ENCODE data around the gene KCNK18. TPM values are rescaled to one million over a fixed set of nuclear protein-coding genes. Genes with fewer than 3 reads are reported as not detected.
A peak's percentile ranks its signal among the peaks of the same experiment; 100 is the strongest.
"Not testable (repeated sequence)": the region's sequence is repeated elsewhere in the genome, so short reads cannot be mapped to it uniquely, and the experiment has no call there.

KCNK18 gene
- total RNA-seq, 1 experiment from 2014 or later: not detected

DNA sequence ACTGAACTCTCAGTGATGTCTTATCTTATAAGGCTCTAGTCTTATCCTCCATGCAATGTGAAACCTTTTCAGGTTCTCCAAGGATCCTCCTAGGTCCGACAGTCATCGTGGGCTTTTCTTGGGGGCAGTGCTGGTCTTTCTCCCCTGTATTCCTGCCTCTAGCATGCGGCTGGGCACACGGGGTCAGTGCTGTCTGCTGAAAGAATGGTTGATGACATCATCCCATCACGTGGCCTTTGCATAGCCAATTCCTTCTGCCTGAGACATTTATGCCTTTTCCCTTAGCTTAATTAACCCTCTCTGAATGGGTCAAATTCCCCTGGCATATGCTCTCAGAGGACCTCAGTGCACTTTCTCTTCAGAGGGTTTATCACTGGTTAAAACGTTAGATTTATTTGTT, 27.0 kb upstream of the KCNK18 start:
- DNase-seq (ENCODE audit: low read depth): no peak

GRCh38 chr10:117174439-117175214, 22.7 kb upstream of the KCNK18 start:
- peak; percentile 63 for DNase-seq (ENCODE audit: low read depth)

- DNase-seq (ENCODE audit: low read depth): no peak
Observed at GRCh38 chr10:117175215-117175900, 21.9 kb upstream of the KCNK18 start.

DNA sequence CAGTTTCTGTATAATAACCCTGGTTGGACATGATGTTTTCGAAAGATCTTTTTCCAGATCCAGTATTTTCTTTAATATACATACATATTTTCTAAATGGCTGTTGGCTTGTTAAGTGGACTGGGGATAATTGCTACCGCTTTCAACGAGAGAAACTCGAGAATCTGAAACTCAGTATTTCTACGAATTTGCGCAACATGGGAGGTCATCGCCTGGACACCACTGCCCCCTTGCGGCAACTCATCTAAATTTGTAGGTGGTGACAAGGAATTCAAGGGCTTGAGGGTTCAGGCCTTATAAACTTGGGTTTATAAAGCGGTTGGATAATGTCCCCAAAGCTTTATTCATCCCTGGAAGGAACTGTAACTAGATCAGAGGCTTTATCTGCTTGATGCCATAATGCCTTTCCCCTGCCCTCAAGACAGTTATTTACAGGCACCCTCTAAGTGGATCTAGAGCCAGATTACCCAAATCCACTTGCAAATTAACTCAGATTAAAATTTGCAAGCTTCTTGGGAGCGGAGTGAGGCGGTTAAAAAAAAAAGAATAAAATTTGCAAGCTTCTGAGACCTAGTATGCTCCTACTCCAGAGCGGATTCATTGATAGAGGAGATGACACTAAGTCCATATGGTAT, 21.3 kb upstream of the KCNK18 start:
- peak; percentile 60 for DNase-seq (ENCODE audit: low read depth)

DNA sequence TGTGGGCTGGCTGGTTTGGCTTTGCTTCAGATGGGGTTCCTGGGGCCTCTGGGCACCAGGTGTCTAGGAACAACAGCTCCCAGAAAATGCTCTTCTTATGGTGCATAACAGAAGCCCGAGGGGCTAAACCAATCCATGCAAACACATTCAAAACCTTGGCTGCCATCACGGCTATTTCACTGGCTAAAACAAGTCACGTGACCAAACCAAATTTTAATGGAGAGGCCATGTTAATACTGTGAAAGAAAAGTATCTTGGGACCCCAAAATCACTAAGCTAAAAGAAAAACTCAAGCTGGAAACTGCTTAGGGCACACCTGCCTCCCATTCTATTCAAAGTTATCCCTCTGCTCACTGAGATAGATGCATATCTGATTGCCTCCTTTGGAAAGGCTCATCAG, 19.1 kb upstream of the KCNK18 start:
- no peak for DNase-seq (ENCODE audit: low read depth)

DNA sequence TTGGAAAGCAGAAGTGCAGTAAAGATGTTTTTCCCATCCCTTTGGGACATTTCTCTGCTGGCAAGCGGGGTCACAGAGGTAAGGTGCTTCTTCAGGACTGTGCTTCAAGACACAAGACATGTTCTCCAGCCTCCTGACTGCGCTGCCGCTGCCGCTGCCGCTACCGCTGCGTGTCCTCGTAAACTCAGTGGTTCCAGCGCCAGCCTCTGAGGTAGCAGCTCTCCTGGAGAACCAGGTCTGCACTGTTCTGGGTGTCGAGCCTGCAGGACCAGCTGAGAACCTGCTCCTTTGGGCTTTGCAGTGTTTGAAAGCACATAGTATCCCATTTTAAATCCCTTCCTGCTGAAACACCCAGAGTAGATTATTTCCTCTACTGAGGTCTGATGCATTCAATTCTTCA, 13.0 kb upstream of the KCNK18 start:
- no peak for DNase-seq (ENCODE audit: low read depth)

GRCh38 chr10:117184821-117185220, 12.5 kb upstream of the KCNK18 start:
- no peak for DNase-seq (ENCODE audit: low read depth)

GRCh38 chr10:117185817-117186216, 11.5 kb upstream of the KCNK18 start:
- not testable (repeated sequence) for DNase-seq (ENCODE audit: low read depth)

- DNase-seq (ENCODE audit: low read depth): peak; percentile 75
Observed at GRCh38 chr10:117186832-117187615, 10.3 kb upstream of the KCNK18 start.

- DNase-seq (ENCODE audit: low read depth): peak; percentile 36
Observed at GRCh38 chr10:117188371-117188770, 8.9 kb upstream of the KCNK18 start.

GRCh38 chr10:117189557-117189956, 7.7 kb upstream of the KCNK18 start:
- no peak for DNase-seq (ENCODE audit: low read depth)

GRCh38 chr10:117198088-117198487, 799 bp downstream of the KCNK18 start:
- DNase-seq (ENCODE audit: low read depth): no peak

- no peak for DNase-seq (ENCODE audit: low read depth)
Observed at GRCh38 chr10:117201826-117202225, 4.5 kb downstream of the KCNK18 start.

DNA sequence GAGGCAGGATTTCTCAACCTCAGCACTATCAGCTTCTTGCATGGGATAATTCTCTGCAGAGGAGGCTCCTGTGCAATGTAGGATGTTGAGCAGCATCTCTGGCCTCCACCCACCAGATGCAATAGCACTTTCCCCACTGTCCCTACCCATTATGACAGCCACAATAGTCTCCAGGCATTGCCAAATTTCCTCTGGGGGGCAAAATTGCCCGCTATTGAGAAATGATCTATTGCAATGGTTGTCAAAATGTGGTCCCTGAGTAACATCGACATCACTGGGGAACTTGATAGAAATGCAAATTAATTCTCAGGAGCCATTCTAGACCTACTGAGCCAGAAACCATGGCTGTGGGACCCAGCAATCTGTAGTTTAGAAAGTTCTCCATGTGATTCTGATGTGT, 7.0 kb downstream of the KCNK18 start:
- DNase-seq (ENCODE audit: low read depth): no peak

DNA sequence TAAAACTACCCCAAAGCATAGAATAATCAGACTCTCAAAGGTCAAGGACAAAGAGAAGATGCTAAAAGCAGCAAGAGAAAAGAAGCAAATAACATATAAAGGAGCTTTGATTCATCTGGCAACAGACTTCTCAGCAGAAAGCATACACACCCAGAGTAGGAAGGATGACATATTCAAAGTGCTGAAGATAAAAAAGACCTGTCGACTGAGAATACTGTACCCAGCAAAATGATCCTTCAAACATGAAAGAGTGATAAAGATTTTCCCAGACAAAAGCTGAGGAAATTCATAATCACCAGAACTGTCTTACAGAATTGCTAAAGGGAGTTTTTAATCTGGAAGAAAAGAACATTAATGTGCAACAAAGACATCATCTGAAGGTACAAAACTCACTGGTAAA, 14.9 kb downstream of the KCNK18 start:
- no peak for DNase-seq (ENCODE audit: low read depth)

GRCh38 chr10:117214401-117214800, 17.1 kb downstream of the KCNK18 start:
- peak; percentile 12 for DNase-seq (ENCODE audit: low read depth)

DNA sequence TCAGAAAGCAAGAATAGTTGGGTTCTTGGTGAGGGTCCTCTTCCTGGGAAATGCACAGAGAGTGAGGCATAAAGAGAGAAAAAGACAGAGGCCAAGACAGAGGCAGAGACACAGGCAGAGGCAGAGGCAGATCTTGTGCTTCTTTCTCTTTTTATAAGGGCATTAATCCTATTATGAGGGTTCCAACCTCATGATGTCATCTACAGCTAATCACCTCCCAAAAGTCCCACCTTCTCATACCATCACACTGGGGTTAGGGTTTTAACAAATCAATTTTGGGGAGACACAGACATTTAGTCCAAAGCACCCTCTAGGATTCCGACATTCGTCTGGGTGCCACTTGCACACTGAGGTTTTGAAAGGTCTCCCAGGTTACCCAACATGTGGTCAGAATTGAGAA, 17.8 kb downstream of the KCNK18 start:
- DNase-seq (ENCODE audit: low read depth): no peak

DNA sequence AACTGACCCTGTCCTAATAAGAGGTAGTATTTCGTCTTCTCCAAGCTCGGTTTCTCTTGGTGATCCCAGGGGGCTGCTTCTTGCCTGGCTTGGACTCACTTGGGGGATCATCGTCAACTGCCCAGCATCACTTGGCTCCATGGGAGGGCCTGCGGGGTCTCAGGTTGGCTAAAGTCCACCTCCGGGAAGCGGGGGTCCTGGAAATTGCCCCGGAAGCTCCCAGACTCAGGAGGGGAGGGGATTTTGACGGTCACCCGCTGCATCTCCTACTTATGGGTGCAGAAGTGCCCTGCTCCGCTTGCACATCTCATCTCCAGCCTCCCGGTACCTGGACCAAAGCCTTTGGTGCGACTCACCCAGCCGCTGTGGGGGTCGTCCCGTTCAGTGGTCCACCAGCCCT, 18.7 kb downstream of the KCNK18 start:
- no peak for DNase-seq (ENCODE audit: low read depth)

GRCh38 chr10:117216611-117217195, 19.4 kb downstream of the KCNK18 start:
- peak; percentile 37 for DNase-seq (ENCODE audit: low read depth)

- DNase-seq (ENCODE audit: low read depth): peak; percentile 7
Observed at GRCh38 chr10:117217196-117217761, 20.0 kb downstream of the KCNK18 start.

- DNase-seq (ENCODE audit: low read depth): no peak
Observed at GRCh38 chr10:117218654-117219053, 21.4 kb downstream of the KCNK18 start.
